HT1080 (cell line): Measurements from ENCODE around the gene LRIT2. TPM values are rescaled to one million over a fixed set of nuclear protein-coding genes. Genes with fewer than 3 reads are reported as not detected.
A peak's percentile ranks its signal among the peaks of the same experiment; 100 is the strongest.

Source experiments
- DNase-seq: peaks from one replicate; pipeline ENCODE4 v3.0.0-alpha.2; 2015; ENCODE audit warnings: low read depth
- total RNA-seq: library from RNA; depleted of rRNA; stranded (reverse); fragments of >200 nt; shearing (Covaris generic); gene quantifications from 2 replicates; pipeline ENCODE4 v1.2.3, GENCODE V29; 2014

Gene LRIT2
- total RNA-seq, 1 experiment from 2014 or later, result not detected

DNA sequence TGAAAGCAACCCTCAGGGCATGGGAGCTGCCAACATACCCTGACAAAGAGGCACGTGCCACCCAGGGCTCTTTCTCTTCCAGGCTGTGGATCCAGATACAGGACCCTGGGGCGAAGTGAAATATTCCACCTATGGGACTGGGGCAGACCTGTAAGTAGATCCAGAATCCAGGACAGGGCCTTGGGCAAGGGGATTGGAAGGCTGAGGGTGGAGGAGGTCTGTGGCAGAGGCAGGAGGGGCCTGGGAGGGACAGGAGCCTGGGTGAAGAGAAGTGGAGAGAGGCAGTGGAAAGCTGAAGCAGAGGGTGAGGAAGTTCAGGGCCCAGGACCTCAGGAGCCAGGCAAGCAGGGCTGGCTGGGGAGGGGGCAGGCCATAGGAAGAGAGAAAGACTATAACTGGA, 13.8 kb downstream of the LRIT2 start:
- DNase-seq, result no peak

DNA sequence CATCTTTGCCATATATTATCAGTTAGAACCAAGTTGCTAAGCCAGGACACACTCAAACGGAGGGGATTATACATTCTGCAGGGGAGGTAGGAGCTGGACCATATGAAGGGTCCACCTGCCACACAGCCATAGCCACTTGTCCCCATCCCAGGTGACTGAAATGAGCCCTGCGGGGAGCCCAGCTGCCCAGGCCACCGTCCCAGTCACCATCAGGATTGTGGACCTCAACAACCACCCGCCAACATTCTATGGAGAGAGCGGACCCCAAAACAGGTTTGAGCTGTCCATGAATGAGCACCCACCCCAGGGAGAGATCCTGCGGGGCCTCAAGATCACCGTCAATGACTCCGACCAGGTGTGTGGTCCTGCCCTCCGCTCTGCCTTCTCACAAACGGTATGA, 17.3 kb downstream of the LRIT2 start:
- DNase-seq, result no peak

- DNase-seq, result no peak
These were observed 19.4 kb downstream of the LRIT2 start for GRCh38 chr10:84205853-84206525.

- DNase-seq, result peak; percentile 52
These were observed 20.1 kb downstream of the LRIT2 start for GRCh38 chr10:84205049-84205852.

DNA sequence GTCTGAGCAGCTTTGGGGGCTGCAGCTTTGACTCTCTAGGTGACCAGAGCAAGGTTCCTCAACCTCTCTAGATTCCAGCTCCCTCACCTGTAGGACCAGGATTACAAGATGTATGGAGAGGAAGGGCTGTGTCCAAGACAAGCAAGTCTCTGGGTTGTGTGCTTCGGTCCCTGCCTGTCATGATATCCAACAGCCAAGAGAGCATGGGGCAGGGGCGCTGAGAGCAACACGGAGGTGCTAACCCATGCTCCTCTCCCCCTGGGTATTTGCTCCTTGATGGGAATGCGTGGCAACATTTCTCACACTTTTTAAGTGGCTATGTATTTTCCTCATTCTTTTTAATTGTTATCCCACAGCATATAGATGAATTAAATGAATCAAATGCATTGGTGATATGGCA, 20.7 kb downstream of the LRIT2 start:
- DNase-seq, result no peak

DNA sequence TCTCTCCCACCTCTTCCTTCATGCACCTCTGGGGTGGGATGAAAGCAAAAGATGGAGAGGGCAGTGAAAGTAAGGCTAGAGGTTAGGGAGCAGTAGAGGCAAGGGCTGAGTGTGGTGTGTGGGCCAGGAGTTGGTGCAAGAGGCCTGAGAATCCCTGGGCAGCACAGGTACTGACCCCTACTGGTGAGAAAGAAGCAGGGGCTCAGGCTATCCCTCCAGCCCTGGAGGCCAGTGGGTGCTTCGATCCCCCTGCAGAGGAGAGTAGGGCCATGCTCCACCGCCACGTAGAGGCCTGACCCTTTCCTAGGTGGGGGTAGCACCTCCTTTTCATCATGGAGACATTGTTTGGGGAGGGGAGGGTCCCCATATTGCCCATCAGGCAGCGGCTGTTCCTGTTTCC, 21.2 kb downstream of the LRIT2 start:
- DNase-seq, result peak; percentile 8

DNA sequence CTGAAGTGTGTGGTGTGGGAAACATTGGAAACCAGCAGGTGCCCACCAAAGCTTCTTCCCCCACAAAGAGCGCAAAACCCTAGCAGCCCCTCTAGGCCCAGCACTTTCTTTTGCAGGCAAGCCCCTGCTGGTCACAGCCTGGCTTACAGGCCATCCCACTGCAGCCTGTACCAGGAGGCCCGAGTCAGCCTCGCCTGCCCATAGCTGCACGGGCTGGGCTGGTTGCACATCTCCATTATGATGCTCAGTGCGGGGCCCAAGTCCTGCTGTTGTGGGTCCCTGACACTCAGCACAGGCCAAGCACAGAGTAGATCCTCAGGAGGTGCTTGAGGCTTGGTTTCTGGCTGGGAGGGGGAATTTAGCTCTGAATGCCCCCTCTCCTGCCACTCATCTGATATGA, 23.0 kb downstream of the LRIT2 start:
- DNase-seq, result no peak

GRCh38 chr10:84201682-84202081, 23.7 kb downstream of the LRIT2 start:
- DNase-seq, result no peak

DNA sequence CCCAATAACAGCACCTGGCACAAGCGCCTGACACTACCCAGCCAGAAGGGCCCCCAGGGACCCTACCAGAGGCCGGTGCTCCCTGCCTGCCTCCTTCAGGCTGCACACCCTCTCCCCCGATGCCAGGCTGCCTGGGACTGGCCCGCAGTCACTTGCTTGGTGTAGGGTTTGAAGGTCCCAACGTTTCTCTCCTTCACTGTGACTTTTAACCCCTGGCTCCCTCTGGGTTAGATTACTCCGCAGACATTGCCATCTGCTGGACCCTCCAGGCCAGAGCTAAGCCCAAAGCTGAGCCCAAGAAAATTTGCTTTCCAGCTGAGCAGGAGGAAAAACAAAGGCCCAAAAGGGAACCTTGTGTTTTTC, 24.1 kb downstream of the LRIT2 start:
- no peak for DNase-seq

DNA sequence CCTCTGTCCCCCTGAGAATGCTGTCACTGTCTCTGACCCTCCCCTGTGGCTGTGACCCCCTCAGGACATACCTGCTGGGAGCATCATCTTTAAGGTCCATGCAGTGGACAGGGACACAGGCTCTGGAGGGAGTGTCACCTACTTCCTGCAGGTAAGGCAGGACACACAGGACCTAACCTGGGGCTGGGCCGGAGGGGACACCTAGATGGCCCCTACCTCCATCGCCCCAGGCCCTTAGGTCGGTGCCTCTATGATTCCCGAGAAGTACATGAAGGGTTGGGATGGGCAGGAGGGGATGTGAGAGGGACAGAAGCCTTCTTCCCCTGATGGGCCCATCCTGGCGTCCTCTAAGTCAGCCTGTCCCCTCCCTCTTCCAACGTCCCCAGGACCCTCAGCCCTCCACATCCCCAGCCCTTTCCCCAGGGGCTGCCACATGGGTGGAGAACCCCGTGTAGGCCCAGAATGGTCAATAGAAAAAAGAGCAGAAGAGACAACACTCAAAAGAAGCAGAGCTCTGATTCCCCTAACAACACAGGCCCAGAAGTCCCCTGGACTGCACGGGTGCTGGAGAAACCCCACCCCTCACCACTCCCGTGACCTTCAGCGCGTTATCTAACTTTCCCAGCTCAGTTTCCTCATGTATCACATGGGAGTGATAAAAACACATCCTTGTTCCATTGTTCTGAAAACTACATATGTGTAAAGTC, 24.7 kb downstream of the LRIT2 start:
- no peak for DNase-seq

DNA sequence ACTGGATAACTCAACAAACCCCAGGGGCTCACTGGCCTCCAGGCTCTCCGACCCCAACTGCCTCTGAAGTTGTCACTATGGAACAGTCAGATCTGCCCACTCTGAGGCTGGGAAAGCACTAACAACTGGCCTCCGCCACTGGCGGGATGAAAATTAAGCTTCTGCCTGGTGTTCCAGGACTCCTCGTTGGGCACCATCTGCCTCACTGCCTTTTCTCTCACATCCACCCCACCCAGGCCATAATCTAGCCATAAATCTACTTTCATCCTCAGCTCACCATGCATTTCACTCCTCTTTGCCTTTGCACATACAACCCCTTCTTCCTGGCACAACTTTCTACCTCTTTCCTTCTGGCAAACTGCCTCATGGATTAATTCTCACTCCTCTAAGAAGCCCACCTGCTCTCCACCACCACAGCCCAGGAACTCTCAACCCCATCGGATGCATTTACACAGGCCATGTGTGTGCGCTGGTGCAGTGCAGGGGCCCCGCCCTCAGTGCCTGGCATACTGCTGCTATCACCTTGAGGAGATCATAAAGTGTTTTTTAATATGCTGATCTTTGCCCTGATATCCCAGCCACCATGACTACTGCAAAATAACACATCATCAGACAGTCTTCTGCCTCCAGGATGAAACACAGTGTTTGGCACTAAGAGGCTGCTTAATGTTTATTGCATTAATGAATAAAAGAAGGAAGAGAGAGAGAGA, 27.0 kb downstream of the LRIT2 start:
- no peak for DNase-seq

DNA sequence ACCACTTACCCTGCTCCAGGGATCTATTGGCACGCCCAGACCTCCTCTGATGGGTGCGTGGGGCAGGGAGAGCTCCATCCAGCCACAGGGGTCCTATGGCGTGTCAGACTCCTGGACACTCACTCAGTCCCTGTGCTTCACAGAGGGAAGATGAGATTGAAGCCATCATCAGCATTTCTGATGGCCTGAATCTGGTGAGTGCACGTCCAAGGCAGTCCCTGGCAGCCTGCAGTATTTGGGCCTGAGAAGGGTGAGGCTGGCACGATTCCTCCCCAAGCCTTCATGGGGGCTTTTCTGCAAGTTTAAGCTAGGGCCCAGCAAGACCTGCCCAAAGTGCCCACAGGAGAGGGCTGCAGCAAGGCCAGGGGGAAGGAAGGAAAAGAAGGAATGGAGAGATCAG, 27.7 kb downstream of the LRIT2 start:
- DNase-seq, result no peak

GRCh38 chr10:84196941-84197340, 28.4 kb downstream of the LRIT2 start:
- DNase-seq, result no peak

DNA sequence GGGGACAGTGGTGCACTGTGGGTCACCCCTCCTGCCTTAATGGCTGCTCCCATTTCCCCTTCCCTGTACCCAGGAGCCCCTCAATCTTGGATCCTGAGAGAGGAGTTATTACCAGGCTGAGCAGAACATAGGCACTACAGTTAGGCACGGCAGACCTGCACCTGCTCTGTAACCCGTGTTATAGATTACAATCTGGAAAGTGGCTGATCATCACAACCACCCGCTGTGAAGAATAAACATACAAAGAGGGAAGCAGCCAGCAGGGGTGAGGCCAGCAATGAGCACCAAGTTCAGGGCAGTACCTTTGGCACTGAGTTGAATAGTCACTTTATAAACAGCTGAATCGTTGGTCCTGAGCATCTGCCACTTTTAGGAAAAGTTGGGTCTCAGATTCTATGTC, 29.3 kb downstream of the LRIT2 start:
- DNase-seq, result no peak

DNA sequence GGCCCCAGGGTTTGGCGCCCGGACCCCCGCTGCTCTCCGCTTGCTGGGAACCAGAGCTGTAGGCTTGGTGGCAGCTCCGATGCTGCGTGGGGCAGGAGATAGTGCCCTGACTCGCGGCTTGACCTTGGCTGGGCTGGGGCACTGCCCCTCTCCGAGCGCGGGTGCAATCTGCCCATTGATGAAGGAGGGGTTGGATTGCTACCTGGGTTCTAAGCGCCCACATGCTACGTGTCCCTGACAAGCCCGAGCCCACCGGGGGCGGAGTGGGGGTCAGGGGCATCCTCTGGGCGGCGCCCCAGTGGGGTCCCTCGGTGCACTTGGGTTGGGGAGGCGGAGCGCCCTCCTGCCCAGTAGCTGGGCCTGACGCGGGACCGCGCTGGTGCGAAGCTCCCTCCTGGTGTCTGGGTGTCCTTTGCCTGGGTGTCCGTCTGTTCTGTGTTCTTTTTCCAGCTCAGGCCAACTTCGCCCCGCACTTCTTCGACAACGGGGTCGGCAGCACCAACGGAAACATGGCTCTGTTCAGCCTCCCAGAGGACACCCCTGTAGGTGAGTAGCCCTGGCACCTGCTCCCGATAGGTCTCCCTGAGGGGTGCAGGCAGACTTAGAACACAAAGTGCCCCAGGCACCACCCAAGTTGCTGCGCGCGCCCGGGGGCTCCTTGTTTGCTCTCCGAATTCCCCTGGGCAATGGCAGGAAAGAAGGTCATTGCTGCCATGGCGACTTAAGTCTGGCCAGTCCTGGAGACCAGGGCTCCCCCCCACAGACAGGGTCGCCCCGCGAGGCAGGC, 30.1 kb downstream of the LRIT2 start:
- no peak for DNase-seq

GRCh38 chr10:84194424-84195043, 30.8 kb downstream of the LRIT2 start, which contains the start of gene CDHR1:
CDHR1 (plus strand) TSS chr10:84194537; CDS start chr10:84194761, 224 bp downstream.
- DNase-seq, result no peak

GRCh38 chr10:84193846-84194423, 31.4 kb downstream of the LRIT2 start:
- DNase-seq, result no peak

- DNase-seq, result no peak
These were observed 32.0 kb downstream of the LRIT2 start for GRCh38 chr10:84193327-84193726.

GRCh38 chr10:84191106-84191505, 34.2 kb downstream of the LRIT2 start:
- no peak for DNase-seq

DNA sequence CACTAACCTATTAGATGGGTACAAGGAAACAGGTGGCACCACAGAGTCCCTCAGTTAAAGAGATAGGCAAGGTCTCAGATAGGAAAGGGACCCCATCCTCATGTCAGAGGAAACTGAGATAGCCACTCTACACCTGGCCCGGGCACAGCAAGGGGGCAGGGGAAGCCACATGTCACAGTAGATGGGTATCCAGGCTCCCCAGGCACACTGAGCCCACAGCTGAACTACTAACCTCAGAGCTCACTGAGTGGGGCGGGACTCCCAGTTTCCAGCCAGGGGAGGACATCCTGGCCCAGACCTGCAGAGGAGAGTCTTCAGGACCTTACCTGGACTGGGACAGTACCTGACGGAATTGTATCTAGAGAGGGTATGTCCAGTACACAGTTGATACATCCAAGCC, 34.7 kb downstream of the LRIT2 start:
- DNase-seq, result no peak
